Nephron (organoid): ENCODE data around the gene TRAF7.
A peak's percentile ranks its signal among the peaks of the same experiment; 100 is the strongest.

Experiments used
- H3K27ac Mint-ChIP-seq, 3 experiments: 2 replicates each; pipeline ENCODE4 v1.8.0; 2020; ENCODE audit warnings: mixed read lengths in 3 of 3, mild to moderate bottlenecking in 2 of 3, moderate library complexity in 1 of 3
- H3K27me3 Mint-ChIP-seq: 2 replicates; pipeline ENCODE4 v1.8.0; 2021; ENCODE audit warnings: low read depth, mild to moderate bottlenecking, moderate library complexity, mixed read lengths
- H3K36me3 Mint-ChIP-seq: 2 replicates; pipeline ENCODE4 v1.8.0; 2020; ENCODE audit warnings: low read depth, mixed read lengths
- H3K4me1 Mint-ChIP-seq: 2 replicates; pipeline ENCODE4 v1.8.0; 2020; ENCODE audit warnings: mixed read lengths
- H3K4me3 Mint-ChIP-seq, 3 experiments: 2 replicates each; pipeline ENCODE4 v1.8.0; 2020; ENCODE audit warnings: mild to moderate bottlenecking in 3 of 3, mixed read lengths in 3 of 3, moderate library complexity in 2 of 3
- H3K9me3 Mint-ChIP-seq: 2 replicates; pipeline ENCODE4 v1.8.0; 2020; ENCODE audit warnings: mixed read lengths
- CTCF ChIP-seq, 3 experiments: fragments of 200-600 bp; sonication (generic); IDR thresholded peaks; one replicate each; pipeline ENCODE4 v1.5.0; 2021; ENCODE audit warnings: antibody characterized with exemption in 3 of 3; ENCODE audit not compliant: unreplicated experiment in 3 of 3

TRAF7 gene

GRCh38 chr16:2191446-2191706 lies 35.8 kb downstream of the TRAF7 start:
- Mint-ChIP-seq H3K27me3 (peaks cover 4% of the 10 kb centered on the region), H3K4me1 (peaks cover 6% of the 10 kb centered on the region), H3K4me3 (no peak overlapping the region), H3K27ac (no peak overlapping the region), H3K9me3 (no peaks in the 10 kb centered on the region), H3K36me3 (no peaks in the 10 kb centered on the region)
- no peak for TF ChIP-seq CTCF (IDR thresholded peaks at IDR 0.05; ENCODE audit: unreplicated experiment in 3 of 3)

- H3K36me3 Mint-ChIP-seq = no peaks in the 10 kb centered on the region
- peaks cover 19% of the 10 kb centered on the region for H3K27me3 Mint-ChIP-seq
- no peaks in the 10 kb centered on the region for H3K9me3 Mint-ChIP-seq
- no peak for TF ChIP-seq CTCF (IDR thresholded peaks at IDR 0.05; ENCODE audit: unreplicated experiment in 3 of 3)
- H3K4me3 Mint-ChIP-seq = peak overlapping the region; percentile 62 to 73 (median 66)
- no peak overlapping the region for H3K27ac Mint-ChIP-seq
- H3K4me1 Mint-ChIP-seq = peaks cover 6% of the 10 kb centered on the region
Observed at GRCh38 chr16:2194166-2194834, 38.7 kb downstream of the TRAF7 start.

GRCh38 chr16:2194852-2195321 lies 39.3 kb downstream of the TRAF7 start:
- TF ChIP-seq CTCF (IDR thresholded peaks at IDR 0.05; ENCODE audit: unreplicated experiment in 3 of 3) = peak; percentile 32 to 46 (median 44)
- peak overlapping the region; percentile 62 to 73 (median 66) for H3K4me3 Mint-ChIP-seq
- no peaks in the 10 kb centered on the region for H3K36me3 Mint-ChIP-seq
- H3K27ac Mint-ChIP-seq = no peak overlapping the region
- no peaks in the 10 kb centered on the region for H3K9me3 Mint-ChIP-seq
- H3K4me1 Mint-ChIP-seq = peaks cover 6% of the 10 kb centered on the region
- H3K27me3 Mint-ChIP-seq = peaks cover 21% of the 10 kb centered on the region

GRCh38 chr16:2195322-2196161 lies 40.0 kb downstream of the TRAF7 start:
- Mint-ChIP-seq H3K27ac (no peak overlapping the region), H3K4me1 (peaks cover 6% of the 10 kb centered on the region), H3K36me3 (no peaks in the 10 kb centered on the region), H3K9me3 (no peaks in the 10 kb centered on the region), H3K27me3 (peaks cover 27% of the 10 kb centered on the region), H3K4me3 (peak overlapping the region; percentile 66 to 73 (median 66))
- no peak for TF ChIP-seq CTCF (IDR thresholded peaks at IDR 0.05; ENCODE audit: unreplicated experiment in 3 of 3)

GRCh38 chr16:2196162-2196980 lies 40.8 kb downstream of the TRAF7 start, which contains the start of gene CASKIN1:
Gene CASKIN1, minus strand, starts transcription at chr16:2196605. Its CDS starts 173 bp downstream, at chr16:2196432.
- peak within 1 kb of the TSS; percentile 74 to 84 (median 77) for H3K4me3 Mint-ChIP-seq
- H3K27me3 Mint-ChIP-seq = peaks cover 31% of the 10 kb centered on the region
- H3K27ac Mint-ChIP-seq = no peak within 1 kb of the TSS
- no peaks in the 10 kb centered on the region for H3K36me3 Mint-ChIP-seq
- peaks cover 6% of the 10 kb centered on the region for H3K4me1 Mint-ChIP-seq
- H3K9me3 Mint-ChIP-seq = no peaks in the 10 kb centered on the region
- TF ChIP-seq CTCF (IDR thresholded peaks at IDR 0.05; ENCODE audit: unreplicated experiment in 3 of 3) = no peak
